Measurements from ENCODE around the gene TBX4. TPM values are rescaled to one million over a fixed set of nuclear protein-coding genes. Genes with fewer than 3 reads are reported as not detected.
A peak's percentile ranks its signal among the peaks of the same experiment; 100 is the strongest.

TBX4 gene
- total RNA-seq, 1 experiment from 2014 or later = 0.05 TPM

DNA sequence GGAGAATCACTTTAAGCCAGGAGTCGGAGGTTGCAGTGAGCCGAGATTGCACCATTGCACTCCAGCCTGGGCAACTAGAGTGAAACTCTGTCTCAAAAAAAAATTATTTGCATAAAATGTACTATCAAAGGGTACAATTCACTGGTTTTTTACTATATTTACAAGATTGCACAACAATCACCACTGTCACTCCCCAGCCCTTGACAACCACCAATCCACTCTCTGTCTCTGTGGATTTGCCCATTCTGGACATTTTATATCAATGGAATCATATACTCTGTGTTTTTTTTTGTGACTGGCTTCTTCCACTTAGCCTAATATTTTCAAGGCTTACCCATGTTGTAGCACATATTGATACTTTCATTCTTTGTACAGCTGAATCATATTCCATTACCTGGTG lies 33.8 kb upstream of the TBX4 start:
- no peak for DNase-seq (ENCODE audit: low read depth in 1 of 2, low spot score in 2 of 2)
- Histone ChIP-seq H3K27ac (no peak overlapping the region), H3K27me3 (replicated peaks) (peaks cover 2% of the 10 kb centered on the region; the same call in 1 of the 2 replicates), H3K4me3 (no peak overlapping the region), H3K9me3 (replicated peaks) (no peaks in the 10 kb centered on the region), H3K36me3 (no peaks in the 10 kb centered on the region), H3K4me1 (replicated peaks) (peaks cover 12% of the 10 kb centered on the region)

GRCh38 chr17:61419496-61420046 lies 32.7 kb upstream of the TBX4 start:
- H3K27ac ChIP-seq = no peak overlapping the region
- peaks cover 12% of the 10 kb centered on the region for H3K4me1 ChIP-seq (replicated peaks)
- no peaks in the 10 kb centered on the region for H3K9me3 ChIP-seq (replicated peaks)
- DNase-seq (ENCODE audit: low read depth in 1 of 2, low spot score in 2 of 2) = peak in 1 of 2 experiments; percentile 24
- H3K36me3 ChIP-seq = no peaks in the 10 kb centered on the region
- H3K4me3 ChIP-seq = no peak overlapping the region
- H3K27me3 ChIP-seq (replicated peaks) = peaks cover 2% of the 10 kb centered on the region; the same call in 1 of the 2 replicates

- Histone ChIP-seq H3K27me3 (replicated peaks) (peaks cover 2% of the 10 kb centered on the region; the same call in 1 of the 2 replicates), H3K9me3 (replicated peaks) (no peaks in the 10 kb centered on the region), H3K27ac (no peak overlapping the region), H3K4me1 (replicated peaks) (peaks cover 12% of the 10 kb centered on the region), H3K36me3 (no peaks in the 10 kb centered on the region), H3K4me3 (no peak overlapping the region)
- DNase-seq (ENCODE audit: low read depth in 1 of 2, low spot score in 2 of 2) = peak in 1 of 2 experiments; percentile 28
Observed at GRCh38 chr17:61420052-61420451, 32.2 kb upstream of the TBX4 start.

- Histone ChIP-seq H3K4me3 (no peak overlapping the region), H3K27ac (no peak overlapping the region), H3K4me1 (replicated peaks) (peaks cover 12% of the 10 kb centered on the region)
Observed at GRCh38 chr17:61420745-61421398, 31.4 kb upstream of the TBX4 start.

GRCh38 chr17:61421460-61421859 lies 30.8 kb upstream of the TBX4 start:
- peaks cover 9% of the 10 kb centered on the region for H3K4me1 ChIP-seq (replicated peaks)
- H3K4me3 ChIP-seq = no peak overlapping the region
- no peaks in the 10 kb centered on the region for H3K9me3 ChIP-seq (replicated peaks)
- H3K27ac ChIP-seq = no peak overlapping the region
- no peak for DNase-seq (ENCODE audit: low read depth in 1 of 2, low spot score in 2 of 2)
- H3K27me3 ChIP-seq (replicated peaks) = peaks cover 2% of the 10 kb centered on the region; the same call in 1 of the 2 replicates
- H3K36me3 ChIP-seq = no peaks in the 10 kb centered on the region

More at GRCh38 chr17:61420745-61421398, 31.4 kb upstream of the TBX4 start:
- H3K9me3 ChIP-seq (replicated peaks) = no peaks in the 10 kb centered on the region
- H3K27me3 ChIP-seq (replicated peaks) = peaks cover 2% of the 10 kb centered on the region; the same call in 1 of the 2 replicates
- peak in 1 of 2 experiments; percentile 17 for DNase-seq (ENCODE audit: low read depth in 1 of 2, low spot score in 2 of 2)
- H3K36me3 ChIP-seq = no peaks in the 10 kb centered on the region

- H3K36me3 ChIP-seq = no peaks in the 10 kb centered on the region
- H3K27ac ChIP-seq = no peak overlapping the region
- peaks cover 2% of the 10 kb centered on the region; the same call in 1 of the 2 replicates for H3K27me3 ChIP-seq (replicated peaks)
- H3K4me3 ChIP-seq = no peak overlapping the region
- no peak for DNase-seq (ENCODE audit: low read depth in 1 of 2, low spot score in 2 of 2)
- no peaks in the 10 kb centered on the region for H3K9me3 ChIP-seq (replicated peaks)
- H3K4me1 ChIP-seq (replicated peaks) = peaks cover 3% of the 10 kb centered on the region
Observed at GRCh38 chr17:61422116-61422799, 30.0 kb upstream of the TBX4 start.

DNA sequence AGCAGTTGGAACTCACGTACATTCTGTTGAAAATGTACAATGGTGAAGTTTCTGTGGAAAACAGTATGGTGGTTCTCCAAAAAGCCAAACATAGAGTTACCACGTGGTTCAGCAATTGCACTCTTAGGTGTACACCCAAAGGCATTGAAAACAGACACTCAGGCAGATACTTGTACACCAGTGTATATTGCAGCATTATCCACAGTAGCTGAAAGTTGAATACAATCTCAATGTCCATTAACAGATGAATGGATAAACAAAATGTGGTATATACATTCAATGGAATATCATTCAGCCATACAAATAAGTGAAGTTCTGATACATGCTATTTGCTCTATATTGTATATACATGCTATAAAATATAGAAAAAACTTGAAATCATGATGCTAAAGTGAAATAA lies 29.4 kb upstream of the TBX4 start:
- no peak overlapping the region for H3K27ac ChIP-seq
- no peak for DNase-seq (ENCODE audit: low read depth in 1 of 2, low spot score in 2 of 2)
- peaks cover 8% of the 10 kb centered on the region for H3K4me1 ChIP-seq (replicated peaks)
- peaks cover 2% of the 10 kb centered on the region; the same call in 1 of the 2 replicates for H3K27me3 ChIP-seq (replicated peaks)
- H3K36me3 ChIP-seq = no peaks in the 10 kb centered on the region
- no peaks in the 10 kb centered on the region; the same call in 1 of the 2 replicates for H3K9me3 ChIP-seq (replicated peaks)
- no peak overlapping the region for H3K4me3 ChIP-seq

- H3K36me3 ChIP-seq = no peaks in the 10 kb centered on the region
- no peak overlapping the region for H3K4me3 ChIP-seq
- H3K27ac ChIP-seq = no peak overlapping the region
- peaks cover 8% of the 10 kb centered on the region for H3K4me1 ChIP-seq (replicated peaks)
- H3K27me3 ChIP-seq (replicated peaks) = peaks cover 2% of the 10 kb centered on the region; the same call in 1 of the 2 replicates
- no peak for DNase-seq (ENCODE audit: low read depth in 1 of 2, low spot score in 2 of 2)
- no peaks in the 10 kb centered on the region; the same call in 1 of the 2 replicates for H3K9me3 ChIP-seq (replicated peaks)
Observed at GRCh38 chr17:61423967-61424649, 28.1 kb upstream of the TBX4 start.

- no peaks in the 10 kb centered on the region; the same call in 1 of the 2 replicates for H3K9me3 ChIP-seq (replicated peaks)
- H3K4me1 ChIP-seq (replicated peaks) = peaks cover 8% of the 10 kb centered on the region
- DNase-seq (ENCODE audit: low read depth in 1 of 2, low spot score in 2 of 2) = no peak
- H3K4me3 ChIP-seq = no peak overlapping the region
- H3K27me3 ChIP-seq (replicated peaks) = peaks cover 2% of the 10 kb centered on the region; the same call in 1 of the 2 replicates
- H3K36me3 ChIP-seq = no peaks in the 10 kb centered on the region
- no peak overlapping the region for H3K27ac ChIP-seq
Observed at GRCh38 chr17:61425682-61426481, 26.3 kb upstream of the TBX4 start.

GRCh38 chr17:61426482-61427304 lies 25.5 kb upstream of the TBX4 start:
- DNase-seq (ENCODE audit: low read depth in 1 of 2, low spot score in 2 of 2) = peak; percentile 64 to 70
- Histone ChIP-seq H3K9me3 (replicated peaks) (no peaks in the 10 kb centered on the region; the same call in 1 of the 2 replicates), H3K36me3 (no peaks in the 10 kb centered on the region), H3K4me3 (no peak overlapping the region), H3K4me1 (replicated peaks) (peaks cover 8% of the 10 kb centered on the region), H3K27ac (no peak overlapping the region), H3K27me3 (replicated peaks) (peaks cover 2% of the 10 kb centered on the region; the same call in 1 of the 2 replicates)

DNA sequence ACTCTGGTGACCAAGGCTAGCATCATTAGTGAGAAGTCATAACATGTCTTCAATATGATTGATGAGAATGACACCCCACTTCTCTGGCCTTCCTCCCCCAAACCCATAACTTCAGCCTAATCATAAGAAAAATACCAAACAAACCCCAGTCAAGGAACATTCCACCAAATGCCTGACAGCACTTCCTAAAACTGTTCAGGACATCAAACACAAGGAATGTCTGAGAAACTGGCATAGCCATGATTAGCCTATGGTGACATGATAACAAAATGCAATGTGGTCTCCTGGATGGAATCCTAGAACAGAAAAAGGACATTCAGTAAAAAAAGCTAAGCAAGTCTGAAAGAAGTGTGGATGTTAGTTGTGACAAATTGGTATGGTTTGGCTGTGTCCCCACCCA lies 24.7 kb upstream of the TBX4 start:
- no peaks in the 10 kb centered on the region for H3K36me3 ChIP-seq
- no peak for DNase-seq (ENCODE audit: low read depth in 1 of 2, low spot score in 2 of 2)
- H3K27ac ChIP-seq = no peak overlapping the region
- H3K27me3 ChIP-seq (replicated peaks) = no peaks in the 10 kb centered on the region
- H3K4me1 ChIP-seq (replicated peaks) = peaks cover 8% of the 10 kb centered on the region
- no peaks in the 10 kb centered on the region; the same call in 1 of the 2 replicates for H3K9me3 ChIP-seq (replicated peaks)
- no peak overlapping the region for H3K4me3 ChIP-seq

DNA sequence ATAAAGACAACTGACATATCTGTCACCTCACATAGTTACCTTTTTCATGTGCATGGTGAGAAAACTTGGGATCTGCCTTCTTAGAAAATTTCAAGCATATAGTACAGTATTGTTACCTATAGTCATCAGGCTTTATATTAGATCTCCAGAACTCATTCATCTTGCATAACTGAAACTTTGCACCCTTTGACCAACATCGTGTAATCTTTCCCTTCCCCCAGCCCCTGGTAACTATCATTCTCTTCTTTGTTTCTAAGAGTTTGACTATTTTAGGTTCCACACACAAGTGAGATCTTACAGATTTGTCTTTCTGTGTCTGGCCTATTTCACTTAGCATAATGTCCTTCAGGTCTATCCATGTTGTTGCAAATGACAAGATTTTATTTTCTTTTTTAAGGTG lies 22.9 kb upstream of the TBX4 start:
- Histone ChIP-seq H3K27ac (no peak overlapping the region), H3K4me3 (no peak overlapping the region), H3K36me3 (no peaks in the 10 kb centered on the region), H3K27me3 (replicated peaks) (no peaks in the 10 kb centered on the region), H3K4me1 (replicated peaks) (peaks cover 8% of the 10 kb centered on the region), H3K9me3 (replicated peaks) (no peaks in the 10 kb centered on the region; the same call in 1 of the 2 replicates)
- DNase-seq (ENCODE audit: low read depth in 1 of 2, low spot score in 2 of 2) = no peak

Data from SJSA1 (cell line).